ENCODE data around the gene MBD2. TPM values are rescaled to one million over a fixed set of nuclear protein-coding genes. Genes with fewer than 3 reads are reported as not detected.

MBD2 gene
- total RNA-seq, 6 experiments from 2014 or later: 84.8 to 104 (median 88.9) TPM

- Mint-ChIP-seq H3K4me3 (no peak overlapping the region), H3K27me3 (ENCODE audit: insufficient read depth) (peaks cover 3% of the 10 kb centered on the region; the same call in 1 of the 2 replicates), H3K36me3 (ENCODE audit: low read depth) (no peaks in the 10 kb centered on the region), H3K9me3 (no peaks in the 10 kb centered on the region), H3K27ac (no peak overlapping the region), H3K4me1 (ENCODE audit: low read depth) (no peaks in the 10 kb centered on the region)
- no peak for TF ChIP-seq CTCF (IDR thresholded peaks at IDR 0.05)
- DNase-seq: no peak
Observed at GRCh38 chr18:54117853-54118773, 106.4 kb downstream of the MBD2 start.

GRCh38 chr18:54116541-54117257, 107.8 kb downstream of the MBD2 start:
- H3K4me3 Mint-ChIP-seq: no peak overlapping the region
- peaks cover 5% of the 10 kb centered on the region for H3K27me3 Mint-ChIP-seq (ENCODE audit: insufficient read depth)
- DNase-seq: no peak
- peaks cover 9% of the 10 kb centered on the region for H3K4me1 Mint-ChIP-seq (ENCODE audit: low read depth)
- TF ChIP-seq CTCF (IDR thresholded peaks at IDR 0.05): no peak
- no peak overlapping the region for H3K27ac Mint-ChIP-seq
- H3K9me3 Mint-ChIP-seq: no peaks in the 10 kb centered on the region
- H3K36me3 Mint-ChIP-seq (ENCODE audit: low read depth): no peaks in the 10 kb centered on the region

- peak; percentile 8 for DNase-seq
- H3K4me1 Mint-ChIP-seq (ENCODE audit: low read depth): peaks cover 18% of the 10 kb centered on the region
- no peak for TF ChIP-seq CTCF (IDR thresholded peaks at IDR 0.05)
Observed at GRCh38 chr18:54112356-54112755, 112.1 kb downstream of the MBD2 start.

GRCh38 chr18:54109131-54109683, 115.3 kb downstream of the MBD2 start:
- Mint-ChIP-seq H3K27me3 (ENCODE audit: insufficient read depth) (peaks cover 9% of the 10 kb centered on the region), H3K27ac (no peak overlapping the region; the same call in 1 of the 2 replicates), H3K4me3 (no peak overlapping the region), H3K9me3 (no peaks in the 10 kb centered on the region), H3K4me1 (ENCODE audit: low read depth) (peaks cover 18% of the 10 kb centered on the region), H3K36me3 (ENCODE audit: low read depth) (no peaks in the 10 kb centered on the region)
- DNase-seq: peak; percentile 5
- no peak for TF ChIP-seq CTCF (IDR thresholded peaks at IDR 0.05)

More at GRCh38 chr18:54112356-54112755, 112.1 kb downstream of the MBD2 start:
- no peaks in the 10 kb centered on the region for H3K36me3 Mint-ChIP-seq (ENCODE audit: low read depth)
- H3K27me3 Mint-ChIP-seq (ENCODE audit: insufficient read depth): peaks cover 7% of the 10 kb centered on the region
- no peak overlapping the region for H3K4me3 Mint-ChIP-seq
- H3K27ac Mint-ChIP-seq: no peak overlapping the region
- H3K9me3 Mint-ChIP-seq: no peaks in the 10 kb centered on the region

GRCh38 chr18:54102123-54102522, 122.3 kb downstream of the MBD2 start:
- no peaks in the 10 kb centered on the region for H3K4me1 Mint-ChIP-seq (ENCODE audit: low read depth)
- no peaks in the 10 kb centered on the region for H3K36me3 Mint-ChIP-seq (ENCODE audit: low read depth)
- TF ChIP-seq CTCF (IDR thresholded peaks at IDR 0.05): no peak
- H3K27me3 Mint-ChIP-seq (ENCODE audit: insufficient read depth): peaks cover 3% of the 10 kb centered on the region
- H3K9me3 Mint-ChIP-seq: no peaks in the 10 kb centered on the region
- no peak overlapping the region for H3K4me3 Mint-ChIP-seq
- DNase-seq: no peak
- no peak overlapping the region for H3K27ac Mint-ChIP-seq

Other genes with a start within 250 kb of the MBD2 start
- 10 to 100 TPM; 13.3 to 17.5 (median 15.6) TPM for gene POLI, start 44.8 kb upstream of the MBD2 start, total RNA-seq (2021; fragmentation: NEBNext Ultra II Directional; extraction: Animal tissue kit (Norgen Biotek cat#: 25700))
- gene STARD6, start 133.2 kb upstream of the MBD2 start, total RNA-seq (2021; fragmentation: NEBNext Ultra II Directional; extraction: Animal tissue kit (Norgen Biotek cat#: 25700)): under 1 TPM in 4 of 6 experiments, not detected in 2; 0.24 to 0.41 (median 0.33) TPM
- gene C18orf54, start 133.2 kb upstream of the MBD2 start, total RNA-seq (2021; fragmentation: NEBNext Ultra II Directional; extraction: Animal tissue kit (Norgen Biotek cat#: 25700)): 1 to 10 TPM; 4.4 to 9.2 (median 7.8) TPM

Data from HFFc6 (cell line).